Stimulated activated CD4-positive, alpha-beta T cell treated with anti-CD3 and anti-CD28 coated beads, Interleukin-1b, Interleukin-23, amount 100 ng/mL, for 4 hours (primary cell): Measurements from ENCODE around the gene EIF3K.
A peak's percentile ranks its signal among the peaks of the same experiment; 100 is the strongest.
"Not testable (repeated sequence)": the region's sequence is repeated elsewhere in the genome, so short reads cannot be mapped to it uniquely, and the experiment has no call there.

Source experiments
- DNase-seq, 2 donors: peaks; one replicate each; pipeline ENCODE4 v3.0.0-alpha.2; 2020; ENCODE audit warnings: low read depth in 2 of 2

The EIF3K gene

DNA sequence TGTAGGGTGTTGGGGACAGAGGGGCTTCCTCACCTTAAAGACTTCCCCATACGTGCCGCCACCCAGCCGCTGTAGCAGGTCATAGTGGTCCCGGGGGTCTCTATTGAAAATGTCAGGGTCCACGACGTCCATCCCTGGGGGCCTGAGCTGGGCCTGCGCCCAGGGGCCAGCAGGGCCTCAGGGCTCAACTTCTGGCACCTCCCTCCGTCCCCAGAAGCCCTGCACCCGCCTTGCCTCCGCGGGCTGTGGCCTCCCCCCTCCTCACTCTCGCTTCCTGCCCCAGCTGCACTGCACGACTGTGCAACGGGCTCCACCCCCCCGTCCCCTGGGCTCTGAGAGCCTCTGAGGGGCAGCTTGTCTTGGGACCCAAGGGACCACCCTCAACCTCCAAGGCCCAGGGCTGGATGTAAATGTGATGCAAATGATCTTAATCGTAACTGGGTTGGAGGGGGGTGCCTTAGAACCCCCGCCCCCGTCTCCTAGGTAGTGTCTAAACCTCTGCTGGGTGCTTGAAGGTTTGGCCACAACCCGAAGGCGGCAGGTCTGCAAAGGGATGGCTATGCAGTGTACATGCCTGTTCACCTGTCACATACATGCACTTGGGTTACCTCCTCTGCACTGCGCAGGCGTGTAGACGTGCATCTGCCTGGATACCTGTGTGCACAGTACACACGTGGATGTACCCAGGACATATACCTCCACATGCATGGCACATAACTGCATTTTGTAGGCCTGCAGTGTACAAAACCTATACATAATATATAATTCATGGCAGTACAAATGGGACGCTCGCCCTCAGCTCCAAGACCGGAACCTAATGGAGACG is 1.0 kb upstream of the EIF3K start, which contains the start of gene MAP4K1:
TSS of gene MAP4K1 (minus strand) at position 190 of the 826 bp plus-strand sequence. CDS start at position 132, 58 bp downstream.
- DNase-seq, result peak; percentile 48 to 53

DNA sequence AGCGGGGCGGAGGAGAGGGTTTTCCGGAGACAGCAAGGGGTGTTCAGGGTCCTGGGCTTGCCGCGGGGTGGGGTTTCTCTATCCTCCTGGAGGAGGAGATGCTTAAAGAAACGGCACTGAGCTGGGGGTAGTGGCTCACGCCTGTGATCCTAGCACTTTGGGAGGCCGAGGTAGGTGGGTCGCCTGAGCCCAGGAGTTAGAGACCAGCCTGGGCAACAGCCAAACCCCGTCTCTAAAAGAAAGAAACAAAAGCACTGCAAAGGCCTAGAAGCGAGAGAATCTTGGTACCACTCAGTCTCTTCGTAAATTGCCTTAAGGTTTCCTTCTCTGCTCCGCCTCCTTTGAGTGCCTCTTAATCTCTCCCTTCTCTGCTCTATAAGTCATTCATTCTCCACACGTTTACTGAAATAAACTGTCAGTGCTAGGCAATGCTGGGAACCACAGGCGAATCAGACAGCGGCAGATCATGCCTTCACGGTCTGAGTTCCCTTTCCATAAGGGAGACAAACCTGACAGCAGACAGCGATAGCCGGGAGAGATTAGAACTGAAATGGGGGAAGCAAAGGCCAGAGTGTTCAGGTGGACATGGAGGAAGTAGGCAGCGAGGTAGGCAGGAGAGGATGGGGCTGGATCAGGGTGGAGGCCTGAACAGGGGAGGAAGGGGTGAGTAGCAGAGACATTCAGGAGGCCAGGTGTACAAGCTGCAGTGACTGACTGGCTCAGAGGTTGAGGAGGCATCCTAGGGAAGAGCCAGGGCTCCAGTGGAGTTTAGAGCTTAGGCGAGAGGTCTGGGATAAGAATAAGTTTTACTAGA is 580 bp downstream of the EIF3K start:
- DNase-seq, result no peak

DNA sequence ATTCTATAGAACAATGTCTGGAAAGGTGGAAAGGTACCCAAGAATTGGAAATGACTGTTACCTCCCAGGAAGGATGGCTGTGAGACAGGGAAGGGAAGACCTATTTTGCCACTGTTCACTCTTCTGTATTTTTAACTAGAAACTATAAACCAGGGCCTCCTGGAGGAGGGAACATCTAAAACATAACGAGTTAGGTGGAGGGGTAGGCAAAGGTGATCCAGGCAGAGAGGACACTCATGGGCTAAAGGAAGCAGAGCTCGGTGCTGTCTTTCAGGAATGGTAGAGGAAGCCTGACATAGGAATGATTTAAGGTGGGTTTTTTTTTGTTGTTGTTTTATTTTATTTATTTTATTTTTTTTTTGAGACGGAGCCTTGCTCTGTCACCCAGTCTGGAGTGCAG is 5.8 kb downstream of the EIF3K start:
- DNase-seq, result no peak

DNA sequence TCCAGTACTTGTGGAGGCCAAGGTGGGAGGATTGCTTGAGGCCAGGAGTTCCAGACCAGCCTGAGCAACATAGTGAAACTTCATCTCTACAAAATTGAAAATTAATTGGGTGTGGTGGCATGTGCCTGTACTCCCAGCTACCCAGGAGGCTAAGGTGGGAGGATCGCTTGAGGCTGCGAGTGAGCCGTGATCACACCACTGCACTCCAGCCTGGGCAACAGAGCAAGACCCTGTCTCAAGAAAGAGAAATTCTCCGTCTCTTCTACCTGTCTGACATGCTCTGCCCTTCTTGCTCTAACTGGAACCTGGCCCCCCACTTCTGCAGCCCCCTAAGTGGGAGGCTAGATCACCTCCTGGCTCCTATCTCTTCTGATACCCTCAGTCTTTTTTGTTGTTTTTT is 7.4 kb downstream of the EIF3K start:
- no peak for DNase-seq

DNA sequence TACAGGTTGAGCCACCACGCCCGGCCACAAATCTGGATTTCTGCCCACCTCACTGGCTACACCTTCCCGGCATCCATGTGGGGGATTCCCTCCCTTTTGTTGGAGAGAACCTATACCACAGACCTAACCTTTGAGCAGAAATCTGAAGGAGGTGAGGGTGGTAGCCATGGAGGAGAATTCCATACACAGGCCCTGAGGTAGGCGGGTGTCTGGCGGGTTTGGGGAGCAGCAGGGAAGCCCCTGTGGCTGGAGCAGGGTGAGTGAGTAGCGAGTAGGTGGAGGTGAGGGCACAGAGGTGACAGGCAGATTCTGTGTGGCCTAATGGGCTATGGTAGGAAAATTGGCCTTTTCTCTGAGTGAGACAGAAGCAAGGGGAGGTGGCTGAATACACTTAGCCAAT is 10.6 kb downstream of the EIF3K start:
- no peak for DNase-seq

DNA sequence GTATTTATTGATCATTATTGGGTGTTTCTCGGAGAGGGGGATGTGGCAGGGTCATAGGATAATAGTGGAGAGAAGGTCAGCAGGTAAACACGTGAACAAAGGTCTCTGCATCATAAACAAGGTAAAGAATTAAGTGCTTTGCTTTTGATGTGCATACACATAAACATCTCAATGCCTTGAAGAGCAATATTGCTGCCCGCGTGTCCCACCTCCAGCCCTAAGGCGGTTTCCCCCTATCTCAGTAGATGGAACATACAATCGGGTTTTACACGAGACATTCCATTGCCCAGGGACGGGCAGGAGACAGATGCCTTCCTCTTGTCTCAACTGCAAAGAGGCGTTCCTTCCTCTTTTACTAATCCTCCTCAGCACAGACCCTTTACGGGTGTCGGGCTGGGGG is 12.3 kb downstream of the EIF3K start:
- DNase-seq, result not testable (repeated sequence)

DNA sequence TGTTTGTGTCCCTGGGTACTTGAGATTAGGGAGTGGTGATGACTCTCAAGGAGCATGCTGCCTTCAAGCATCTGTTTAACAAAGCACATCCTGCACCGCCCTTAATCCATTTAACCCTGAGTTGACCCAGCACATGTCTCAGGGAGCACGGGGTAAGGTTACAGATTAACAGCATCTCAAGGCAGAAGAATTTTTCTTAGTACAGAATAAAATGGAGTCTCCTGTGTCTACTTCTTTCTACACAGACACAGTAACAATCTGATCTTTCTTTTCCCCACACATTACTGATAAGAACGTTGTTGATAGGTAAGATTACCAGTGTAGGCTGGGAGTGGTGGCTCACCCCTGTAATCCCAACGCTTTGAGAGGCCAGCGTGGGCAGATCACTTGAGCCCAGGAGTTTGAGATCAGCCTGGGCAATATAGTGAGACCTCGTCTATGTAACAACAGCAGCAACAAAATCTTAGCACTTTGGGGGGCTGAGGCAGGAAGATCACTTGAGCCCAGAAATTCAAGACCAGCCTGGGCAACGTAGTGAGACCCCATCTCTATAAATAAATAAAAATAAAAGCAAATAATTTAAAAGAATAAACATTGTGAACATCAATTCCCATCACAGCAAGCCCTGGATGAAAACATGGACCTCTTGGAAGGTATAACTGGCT is 13.0 kb downstream of the EIF3K start:
- not testable (repeated sequence) for DNase-seq

DNA sequence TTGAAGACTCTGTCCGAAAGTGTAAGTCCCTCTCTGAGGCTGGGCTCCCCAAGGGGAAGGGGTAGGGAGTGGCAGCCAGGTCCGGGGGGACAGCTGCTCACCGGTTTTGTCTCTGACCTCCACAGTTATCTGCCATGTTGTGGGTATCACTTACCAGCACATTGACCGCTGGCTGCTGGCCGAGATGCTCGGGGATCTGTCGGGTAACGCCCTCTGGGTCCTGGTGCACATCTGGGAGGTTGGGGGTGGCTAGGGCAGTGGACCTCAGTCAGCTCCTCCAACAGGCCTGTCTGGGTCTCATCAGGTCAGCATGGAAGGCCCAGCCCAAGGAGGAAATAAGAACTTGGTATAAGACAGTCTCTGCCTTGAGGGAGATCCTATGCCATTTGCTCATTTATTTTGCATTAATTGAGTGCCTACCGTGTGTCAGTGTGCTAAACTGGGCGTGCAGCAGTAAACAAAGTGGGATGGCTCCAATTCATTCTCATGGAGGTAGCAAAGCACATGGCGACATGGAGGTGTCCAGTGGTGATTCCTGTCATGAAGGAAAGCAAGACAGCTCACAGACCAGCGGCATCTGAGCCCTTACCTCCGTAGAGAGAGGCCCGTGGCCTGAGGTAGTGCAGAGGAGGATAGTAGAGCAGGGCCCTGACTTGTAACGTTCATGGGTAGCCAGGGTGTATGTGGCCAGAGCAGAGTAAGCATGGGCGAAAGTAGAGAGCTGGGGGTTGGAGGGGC is 13.7 kb downstream of the EIF3K start:
- DNase-seq, result no peak

DNA sequence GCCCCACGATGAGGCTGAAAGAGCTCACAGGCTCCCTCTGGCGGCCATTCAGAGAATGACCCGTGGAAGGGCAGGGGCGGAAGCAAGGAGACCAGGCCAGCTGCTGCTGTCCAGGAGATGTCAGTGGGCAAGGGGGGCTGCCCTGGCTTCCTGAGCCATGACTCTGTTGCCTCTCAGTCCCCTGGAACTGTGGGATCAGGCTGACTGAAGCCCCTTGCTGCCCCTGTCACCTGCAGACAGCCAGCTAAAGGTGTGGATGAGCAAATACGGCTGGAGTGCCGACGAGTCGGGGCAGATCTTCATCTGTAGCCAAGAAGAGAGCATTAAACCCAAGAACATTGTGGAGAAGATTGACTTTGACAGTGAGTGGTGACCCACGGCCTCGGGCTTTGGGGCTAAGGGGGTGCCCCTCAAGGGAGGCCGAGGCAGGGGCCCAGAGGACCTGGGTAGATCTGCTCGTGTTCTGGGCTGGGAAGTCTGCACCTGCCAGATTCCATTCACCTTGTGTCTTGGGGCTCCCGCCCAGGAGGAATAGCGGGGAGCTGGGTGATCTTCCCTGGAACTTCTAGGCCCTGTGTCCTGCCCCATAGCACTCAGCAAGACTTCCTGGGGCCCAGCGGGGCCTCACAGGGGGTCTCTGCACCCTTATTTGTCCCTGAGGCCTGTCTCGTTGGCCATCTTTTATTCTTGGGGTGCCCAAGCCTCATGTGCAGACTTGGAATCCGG is 15.9 kb downstream of the EIF3K start:
- peak; percentile 63 to 70 for DNase-seq

DNA sequence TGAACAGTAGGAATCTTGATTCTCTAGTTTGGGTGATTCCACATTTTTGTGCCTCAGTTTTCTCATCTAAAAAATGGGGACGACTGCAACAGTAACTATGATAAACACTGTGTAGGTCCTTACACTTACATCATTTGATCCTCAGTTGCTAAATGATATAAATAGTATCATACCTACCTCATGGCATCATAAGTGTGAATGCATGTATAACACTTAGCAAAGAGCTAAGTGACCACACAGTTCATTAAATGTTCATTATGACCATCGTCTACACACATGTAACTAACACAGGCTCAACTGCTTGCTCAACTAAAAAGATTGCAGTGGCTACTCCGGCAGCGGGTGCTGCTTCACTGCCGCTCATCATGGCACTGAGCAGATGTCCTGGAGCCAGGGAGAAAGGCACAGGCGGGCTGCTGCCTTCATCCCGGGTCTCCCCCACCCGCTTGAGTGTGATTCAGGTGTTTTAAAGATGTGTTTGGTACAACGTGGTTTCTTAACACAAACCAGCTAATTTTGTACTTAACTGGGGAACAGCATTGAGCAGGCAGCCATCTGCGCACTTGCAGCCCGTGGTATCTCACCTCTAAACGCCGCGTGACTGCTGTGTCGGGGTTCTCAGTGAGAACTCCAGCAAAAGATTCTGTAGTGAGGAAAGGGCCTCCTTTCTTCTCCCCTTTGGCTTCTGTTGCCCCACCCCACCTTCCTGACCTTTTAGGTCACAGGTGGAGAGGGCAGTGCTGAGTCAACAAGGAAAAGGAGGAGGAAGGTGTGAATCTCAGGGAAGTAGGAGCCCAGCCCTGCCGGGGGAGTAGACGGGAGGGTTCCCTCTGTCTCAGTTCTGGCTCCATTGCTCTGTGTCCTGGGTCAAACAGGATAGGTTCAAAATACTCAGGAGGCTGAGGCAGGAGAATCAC is 16.8 kb downstream of the EIF3K start:
- no peak for DNase-seq

DNA sequence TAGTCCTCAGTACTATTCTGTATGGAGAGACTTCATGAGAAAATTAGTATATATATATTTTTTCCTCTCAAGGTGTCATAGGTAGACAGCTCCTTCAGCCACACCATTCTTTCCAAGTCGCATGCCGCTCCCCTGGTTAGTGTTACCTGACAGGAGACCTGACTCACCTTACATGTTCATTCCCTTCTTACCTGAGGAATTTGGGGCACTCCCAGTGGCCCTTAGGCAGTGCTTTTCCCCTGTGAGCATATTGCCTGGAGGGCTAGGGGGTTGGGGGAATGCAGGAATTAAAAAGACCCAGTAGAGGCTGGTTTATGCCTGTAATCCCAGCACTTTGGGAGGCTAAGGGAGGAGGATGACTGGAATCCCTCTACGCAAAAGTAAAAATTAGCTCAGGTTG is 19.5 kb downstream of the EIF3K start:
- no peak for DNase-seq

DNA sequence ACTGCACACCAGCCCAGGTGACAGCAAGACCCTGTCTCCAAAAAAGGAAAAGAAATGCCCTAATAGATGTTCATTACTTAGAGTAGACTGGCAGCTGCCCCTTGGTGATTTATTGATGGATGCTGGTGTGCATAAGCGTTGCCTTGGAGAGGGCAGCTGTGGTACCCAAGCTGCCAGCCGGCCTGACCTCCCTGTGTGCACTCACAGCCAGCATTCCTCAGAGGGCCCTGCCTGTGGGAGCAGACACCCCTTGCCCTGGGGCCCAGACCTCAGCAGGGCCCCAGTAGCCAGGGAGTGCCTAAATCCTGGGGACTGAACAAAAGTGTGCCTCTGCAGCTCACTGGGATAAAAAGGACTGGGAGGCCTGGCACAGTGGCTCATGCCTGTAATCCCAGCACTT is 20.7 kb downstream of the EIF3K start:
- no peak for DNase-seq

DNA sequence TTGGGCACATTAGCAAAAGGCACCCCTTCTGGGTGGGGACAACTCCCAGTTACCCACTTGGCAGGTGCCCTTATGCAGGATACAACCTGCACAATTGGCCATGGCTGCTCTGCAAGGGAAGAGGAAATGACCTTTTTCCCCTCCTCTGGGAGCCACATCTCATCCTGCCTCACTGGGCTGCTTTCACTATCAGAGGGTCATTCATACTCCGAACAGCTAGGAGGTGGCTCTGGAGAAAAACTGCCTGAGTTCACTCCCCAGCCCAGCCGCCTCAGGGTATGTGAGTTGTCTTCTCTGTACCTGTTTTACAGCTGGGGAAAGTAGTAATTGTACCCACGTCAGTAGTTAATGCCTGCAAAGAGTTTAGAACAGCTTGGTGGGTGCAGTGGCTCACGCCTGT is 21.4 kb downstream of the EIF3K start:
- DNase-seq, result no peak

DNA sequence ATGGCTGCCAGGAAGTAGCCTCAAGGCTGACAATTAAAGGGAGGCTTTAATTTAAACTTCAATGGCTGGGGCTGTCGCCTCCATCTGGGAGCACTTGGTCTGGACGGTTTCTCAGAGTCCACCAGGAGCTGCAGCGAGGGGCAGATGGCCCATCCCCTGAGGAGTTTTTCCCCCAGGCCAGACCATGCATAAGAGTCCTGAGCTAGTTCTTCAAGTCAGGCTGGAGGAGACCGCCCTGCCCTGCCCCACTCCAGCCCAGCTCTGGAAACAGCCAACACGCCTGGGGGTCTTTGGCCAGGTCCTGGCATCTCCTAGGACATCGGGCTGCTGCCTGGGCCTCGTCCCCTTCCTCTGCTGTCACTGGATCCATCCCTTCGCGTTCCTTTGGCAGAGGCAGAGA is 23.2 kb downstream of the EIF3K start:
- DNase-seq, result no peak

DNA sequence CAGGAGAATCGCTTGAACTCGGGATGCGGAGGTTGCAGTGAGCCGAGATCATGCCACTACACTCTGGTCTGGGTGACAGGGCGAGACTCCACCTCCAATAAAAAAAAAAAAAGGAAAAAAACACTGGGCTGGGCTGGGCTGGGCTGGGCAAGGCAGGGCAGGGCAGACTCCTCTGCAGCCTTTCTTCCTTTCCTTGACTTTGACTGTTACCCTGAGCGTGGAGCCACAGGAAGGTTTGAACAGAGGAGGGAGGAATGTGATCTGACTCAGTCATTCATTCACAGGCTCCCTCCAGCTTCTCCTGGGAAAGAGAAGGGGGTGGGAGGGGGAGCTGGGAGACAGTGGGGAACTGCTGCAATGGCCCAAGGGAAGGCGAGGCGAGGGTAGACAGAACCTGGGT is 25.7 kb downstream of the EIF3K start:
- DNase-seq, result no peak

DNA sequence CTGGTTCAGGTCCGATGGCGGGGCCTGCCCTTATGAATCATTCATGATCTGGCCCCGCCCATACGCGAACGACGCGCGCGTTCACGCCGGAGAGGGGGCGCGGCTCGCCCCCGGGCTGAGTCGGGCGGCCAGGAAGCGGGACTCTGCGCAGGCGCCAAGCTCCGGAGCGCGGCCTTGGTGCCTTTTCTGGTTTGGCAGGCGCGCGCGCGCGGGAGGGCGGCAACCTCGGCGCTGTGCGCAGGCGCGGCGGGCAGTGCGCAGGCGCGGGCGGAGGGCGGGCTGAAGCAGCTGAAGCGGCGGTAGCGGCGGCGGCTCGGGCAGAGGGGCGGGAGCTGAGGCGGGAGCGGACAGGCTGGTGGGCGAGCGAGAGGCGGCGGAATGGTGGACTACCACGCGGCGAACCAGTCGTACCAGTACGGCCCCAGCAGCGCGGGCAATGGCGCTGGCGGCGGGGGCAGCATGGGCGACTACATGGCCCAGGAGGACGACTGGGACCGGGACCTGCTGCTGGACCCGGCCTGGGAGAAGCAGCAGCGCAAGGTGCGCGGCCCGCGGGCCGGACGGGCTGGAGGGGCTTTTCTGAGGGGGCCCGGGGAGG is 28.5 kb downstream of the EIF3K start, which contains the start of gene ACTN4:
TSS of gene ACTN4 (plus strand) at position 282 of the 598 bp plus-strand sequence. CDS start at position 379, 97 bp downstream.
- DNase-seq, result peak; percentile 100

DNA sequence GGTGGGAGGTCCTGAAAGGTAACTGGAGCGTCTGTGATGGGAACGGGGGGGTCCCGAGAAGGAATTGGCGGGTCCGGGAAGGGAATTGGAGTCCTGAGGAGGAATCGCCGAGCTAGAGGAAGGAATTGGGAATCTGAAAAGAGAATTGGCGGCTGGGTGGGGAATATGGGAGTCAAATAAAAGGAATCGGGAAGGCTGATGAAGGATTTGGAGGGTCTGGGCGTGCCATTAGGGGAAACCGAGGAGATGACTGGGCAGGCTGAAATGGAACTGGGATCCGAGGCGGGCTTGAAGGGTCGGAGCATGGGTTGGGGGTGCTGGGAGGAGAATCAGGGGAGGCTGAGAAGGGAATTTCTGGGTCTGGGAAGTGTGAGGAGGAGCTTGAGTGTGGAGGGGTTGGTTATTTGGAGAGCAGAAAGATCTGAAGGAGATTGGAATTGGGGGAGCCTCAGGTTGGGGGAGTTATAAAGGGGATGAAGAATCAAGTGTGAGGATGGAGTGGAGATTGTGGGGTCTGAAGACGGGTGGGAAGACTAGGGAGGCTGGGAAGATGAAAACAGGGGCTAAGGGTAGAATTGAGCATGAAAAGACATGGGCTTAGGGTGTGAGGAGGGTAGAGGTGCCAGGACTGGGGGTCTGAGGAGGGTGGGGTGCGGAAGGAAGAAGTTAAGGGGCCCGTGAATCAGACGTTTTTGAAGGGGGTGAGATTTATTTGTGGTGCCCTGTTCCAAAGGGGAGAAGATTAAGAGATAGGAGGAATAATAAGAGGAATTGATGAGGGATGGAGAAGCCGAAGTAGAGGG is 29.2 kb downstream of the EIF3K start:
- DNase-seq, result no peak

DNA sequence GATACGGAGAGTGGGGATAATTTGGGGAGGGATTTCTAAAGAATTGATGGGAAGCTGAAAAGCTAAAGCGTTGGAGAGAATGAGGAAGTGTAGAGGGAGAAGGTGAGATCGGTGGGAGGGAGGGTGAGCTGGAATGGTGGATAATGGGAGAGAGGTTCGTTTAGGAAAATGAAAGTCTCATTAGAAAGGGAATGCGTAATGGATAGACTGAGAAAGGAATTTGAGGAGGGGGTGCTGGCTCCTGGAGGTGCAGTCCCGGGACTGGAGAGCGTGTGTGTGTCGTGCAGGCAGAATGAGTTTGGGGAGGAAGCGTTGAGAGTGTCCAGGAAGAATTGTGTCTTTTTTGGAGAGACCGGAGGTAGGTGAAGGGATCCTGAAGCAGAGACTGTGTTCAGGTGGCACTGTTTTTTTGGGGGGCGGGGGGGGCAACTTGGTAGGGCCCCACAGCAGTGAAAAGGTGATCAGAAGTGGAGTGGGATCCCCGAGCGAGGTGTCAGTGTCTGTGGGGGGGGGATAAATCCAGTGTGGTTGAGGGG is 29.8 kb downstream of the EIF3K start:
- DNase-seq, result no peak
